SK-MEL-5 (cell line): ENCODE data around the gene HIPK2. TPM values are rescaled to one million over a fixed set of nuclear protein-coding genes. Genes with fewer than 3 reads are reported as not detected.

Experiments used
- DNase-seq: peaks from one replicate; pipeline ENCODE4 v3.0.0-alpha.2; 2016; ENCODE audit warnings: low read depth, low spot score
- in situ Hi-C: cut with HindIII; loops from 2 replicates; pipeline ENCODE4 v1.10.0; 2016; ENCODE audit warnings: low sequenced_read_pairs, high pct_unique_total_duplicates, low pct_unique_long_range_greater_than_20kb
- total RNA-seq: library from RNA; depleted of rRNA; stranded (reverse); fragments of >200 nt; shearing (Covaris generic); gene quantifications from 2 replicates; pipeline ENCODE4 v1.2.3, GENCODE V29; 2014

The HIPK2 gene
- total RNA-seq, 1 experiment from 2014 or later, result 16.1 TPM

DNA sequence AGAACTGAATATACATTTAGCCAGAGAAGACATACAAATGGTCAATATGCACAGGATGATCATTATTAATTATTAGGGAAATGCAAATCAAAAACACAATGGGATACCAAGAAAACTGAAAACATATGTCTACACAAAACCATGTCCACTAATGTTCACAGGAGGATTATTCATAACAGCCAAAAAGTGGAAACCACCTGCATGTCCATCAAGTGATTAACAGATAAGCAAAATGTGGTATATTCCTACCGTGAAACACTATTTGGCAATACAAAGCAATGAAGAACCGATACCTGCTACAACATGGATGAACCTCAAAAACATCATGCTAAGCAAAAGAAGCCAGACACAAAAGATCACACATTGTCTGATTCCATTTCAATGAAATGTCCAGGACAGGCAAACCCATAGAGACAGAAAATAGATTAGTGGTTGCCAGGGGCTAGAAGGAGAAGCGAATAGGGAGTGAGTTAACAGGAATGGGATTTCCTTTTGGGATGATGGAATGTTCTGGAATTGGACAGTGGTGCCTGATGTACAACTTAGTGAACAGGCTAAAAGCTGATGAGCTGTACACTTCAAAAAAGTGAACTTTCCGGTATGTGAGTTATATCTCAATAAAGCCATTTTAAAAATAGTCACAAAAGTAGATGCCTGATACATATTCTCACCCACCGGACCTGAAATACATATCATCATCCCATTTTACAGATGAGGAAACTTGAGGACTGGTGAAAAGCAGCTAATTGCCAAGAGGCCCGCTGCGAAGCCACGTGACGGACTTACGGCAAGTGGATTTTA, 33.6 kb downstream of the HIPK2 start:
- DNase-seq, result no peak
- in situ Hi-C loops, result no loop called here

DNA sequence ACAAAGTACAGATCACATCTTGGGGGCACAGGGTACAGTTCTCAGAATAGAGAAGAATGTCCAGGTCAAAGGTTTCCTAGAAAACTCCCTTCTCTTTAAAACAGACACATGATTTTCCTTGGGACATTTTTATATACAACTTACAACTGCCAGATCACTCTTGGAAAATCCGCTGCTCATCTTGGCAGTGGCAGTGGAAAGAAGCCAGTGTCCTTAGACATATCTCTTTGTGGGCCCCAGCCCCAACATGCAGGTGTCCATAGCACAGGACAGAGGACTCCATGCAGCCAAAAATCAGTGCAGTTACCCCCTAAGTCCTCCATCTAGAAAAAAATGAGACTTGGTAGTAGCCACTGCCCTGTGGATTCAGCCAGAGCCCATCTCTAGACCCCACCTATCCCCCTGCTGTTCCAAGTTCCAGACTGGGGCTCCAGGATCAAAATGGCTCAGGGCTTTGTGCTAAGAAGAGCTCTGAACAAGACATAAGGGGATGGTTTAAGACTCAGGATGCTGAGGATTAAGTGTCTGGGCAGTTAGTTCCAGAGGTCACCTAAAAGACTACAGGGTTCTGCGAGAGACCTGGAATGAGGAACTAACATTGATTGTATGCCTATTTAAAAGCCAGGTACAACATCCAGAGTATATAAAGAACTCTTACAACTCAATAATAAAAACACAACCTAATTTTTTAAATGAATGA, 34.4 kb downstream of the HIPK2 start:
- DNase-seq, result no peak
- in situ Hi-C loops, result no loop called here

- DNase-seq, result no peak
- in situ Hi-C loops, result no loop called here
These were observed 35.9 kb downstream of the HIPK2 start for GRCh38 chr7:139741789-139742344.

DNA sequence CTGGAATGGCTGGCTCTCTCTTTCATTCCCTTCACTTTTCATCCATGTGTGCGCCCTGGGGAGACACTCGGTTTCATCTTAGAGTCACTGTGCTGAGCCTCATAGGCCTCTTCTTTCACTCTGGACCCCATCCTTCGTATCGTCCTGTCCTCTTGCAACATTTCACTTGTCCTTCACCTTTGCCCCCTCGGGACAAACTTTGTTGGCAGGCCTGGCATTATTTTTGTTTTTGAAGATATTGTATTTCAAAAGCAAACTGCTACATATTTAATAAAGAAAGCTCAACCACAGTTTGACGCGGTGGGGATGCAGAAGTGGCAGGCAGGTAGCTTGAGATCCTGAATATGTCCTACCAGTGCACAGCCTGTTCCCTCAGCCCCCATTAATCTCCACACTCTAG, 36.6 kb downstream of the HIPK2 start:
- in situ Hi-C loops, result no loop called here
- DNase-seq, result no peak

GRCh38 chr7:139739863-139740597, 37.8 kb downstream of the HIPK2 start:
- no peak for DNase-seq

DNA sequence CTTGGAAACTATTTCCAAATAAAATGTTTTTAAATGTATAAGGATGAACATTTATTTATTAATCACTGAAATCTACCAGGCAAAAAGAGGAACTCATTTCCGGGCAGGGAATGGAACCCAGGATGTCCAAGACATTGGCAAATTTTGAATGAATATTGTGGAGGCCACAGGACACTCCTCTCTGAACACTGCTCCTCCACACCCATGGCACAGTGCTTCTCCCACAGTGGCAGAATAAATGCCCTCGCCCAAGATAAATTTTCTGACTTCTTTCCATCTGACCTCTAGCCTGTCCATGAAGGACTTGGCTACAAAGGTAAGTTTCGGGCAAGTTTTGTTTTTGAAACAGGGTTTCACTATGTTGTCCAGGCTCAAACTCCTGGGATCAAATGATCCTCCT, 39.0 kb downstream of the HIPK2 start:
- in situ Hi-C loops, result no loop called here
- no peak for DNase-seq

More at GRCh38 chr7:139739863-139740597, 37.8 kb downstream of the HIPK2 start:
- in situ Hi-C loops, result no loop called here

DNA sequence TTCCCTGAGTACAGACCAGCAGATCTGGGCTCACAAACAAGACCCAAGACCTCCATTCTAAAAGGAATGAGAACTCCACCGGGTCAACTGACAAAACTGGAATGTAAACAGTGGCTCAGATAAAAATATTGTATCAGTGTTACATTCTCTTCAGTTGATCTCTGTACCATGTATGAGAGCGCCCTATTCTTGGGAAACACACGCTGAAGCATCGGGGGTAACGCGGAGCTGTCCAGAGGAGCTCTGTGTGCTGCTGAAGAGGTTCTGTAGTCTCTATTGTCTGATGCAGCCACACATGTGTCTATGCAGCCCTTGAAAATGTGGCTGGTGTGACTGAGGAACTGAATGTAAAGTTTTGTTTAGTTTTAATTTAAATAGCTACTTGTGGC, 39.7 kb downstream of the HIPK2 start:
- in situ Hi-C loops, result no loop called here
- DNase-seq, result no peak

DNA sequence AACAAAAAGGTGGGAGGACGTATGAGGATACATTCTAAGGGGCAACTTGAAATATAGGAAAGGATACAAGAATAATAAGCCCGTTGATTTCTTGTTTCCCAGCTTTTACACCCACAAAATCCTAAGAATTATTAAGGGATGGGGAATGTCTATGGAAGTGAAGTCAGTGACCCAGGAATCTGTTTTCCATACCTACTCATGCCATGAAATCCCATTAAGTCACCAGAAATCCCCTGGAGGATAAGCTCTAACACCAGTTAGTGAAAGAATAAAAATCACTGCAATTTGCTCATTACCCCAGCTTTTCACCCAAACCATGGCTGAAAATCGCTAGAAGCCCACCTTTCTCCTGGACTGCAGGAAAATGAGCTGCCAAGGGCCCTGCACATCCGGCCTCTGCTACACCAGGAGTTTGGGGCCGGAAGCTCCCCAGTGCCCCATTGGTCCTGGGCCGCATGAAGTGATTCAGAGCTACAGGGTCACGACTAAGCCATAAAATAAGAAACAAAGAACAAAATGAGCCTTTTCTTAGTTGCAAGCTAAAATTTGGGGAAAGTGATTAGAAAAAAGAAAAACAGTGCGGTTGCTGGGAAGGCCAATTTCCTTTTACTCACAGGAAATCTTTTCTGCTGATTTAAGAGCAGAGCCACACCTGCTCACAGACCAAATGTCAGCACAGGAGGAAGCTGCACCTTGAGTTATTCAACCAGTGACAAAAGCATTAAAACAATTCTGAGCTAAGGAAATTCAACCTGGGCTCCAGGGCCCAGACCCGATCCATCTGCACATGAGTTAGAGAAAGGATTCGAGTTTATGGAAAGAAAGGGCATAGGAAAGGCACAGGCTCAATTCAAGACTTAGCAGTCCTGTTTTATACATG, 40.3 kb downstream of the HIPK2 start:
- in situ Hi-C loops, result no loop called here
- DNase-seq, result no peak

GRCh38 chr7:139735912-139736595, 41.7 kb downstream of the HIPK2 start:
- DNase-seq, result no peak

GRCh38 chr7:139735466-139735865, 42.3 kb downstream of the HIPK2 start:
- no peak for DNase-seq
- in situ Hi-C loops, result no loop called here

More at GRCh38 chr7:139735912-139736595, 41.7 kb downstream of the HIPK2 start:
- in situ Hi-C loops, result no loop called here

DNA sequence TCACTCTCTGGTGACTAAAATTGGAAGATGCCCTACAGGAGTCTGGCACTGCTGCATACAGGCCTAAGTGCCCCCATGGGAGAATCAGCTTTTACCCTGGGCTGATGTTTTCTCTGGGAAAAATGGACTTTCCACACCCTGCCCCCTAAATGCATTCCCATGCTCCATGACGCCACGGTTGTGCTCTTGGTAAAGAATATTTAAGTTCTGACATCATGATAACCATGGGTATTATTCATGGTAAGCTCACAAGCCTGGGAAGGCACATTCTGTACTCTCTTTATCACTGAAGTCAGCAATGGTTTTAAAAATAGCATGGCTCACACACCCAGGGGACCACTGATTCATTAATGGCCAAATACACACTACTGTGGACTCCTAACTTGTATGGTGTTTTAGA, 43.4 kb downstream of the HIPK2 start:
- no peak for DNase-seq
- in situ Hi-C loops, result no loop called here

DNA sequence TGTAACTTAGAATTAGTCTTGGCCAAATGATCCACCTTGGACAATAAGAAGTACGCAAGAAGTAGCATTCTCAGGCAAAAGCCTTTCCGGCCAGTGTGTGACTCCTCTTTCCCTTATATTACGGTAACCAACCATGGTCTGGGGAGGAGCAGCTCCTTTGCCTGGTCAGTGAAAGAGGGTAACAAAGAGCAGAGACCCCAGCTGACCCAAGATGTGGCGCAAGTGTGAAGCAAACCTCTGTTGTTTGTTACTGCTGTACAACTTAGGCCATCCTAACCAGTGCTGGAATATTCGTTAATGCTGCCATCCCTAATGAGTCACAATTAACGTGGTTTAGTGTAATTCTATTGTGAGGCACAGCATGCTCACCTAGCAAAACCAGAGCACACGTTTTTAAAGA, 44.0 kb downstream of the HIPK2 start:
- in situ Hi-C loops, result no loop called here
- DNase-seq, result no peak

DNA sequence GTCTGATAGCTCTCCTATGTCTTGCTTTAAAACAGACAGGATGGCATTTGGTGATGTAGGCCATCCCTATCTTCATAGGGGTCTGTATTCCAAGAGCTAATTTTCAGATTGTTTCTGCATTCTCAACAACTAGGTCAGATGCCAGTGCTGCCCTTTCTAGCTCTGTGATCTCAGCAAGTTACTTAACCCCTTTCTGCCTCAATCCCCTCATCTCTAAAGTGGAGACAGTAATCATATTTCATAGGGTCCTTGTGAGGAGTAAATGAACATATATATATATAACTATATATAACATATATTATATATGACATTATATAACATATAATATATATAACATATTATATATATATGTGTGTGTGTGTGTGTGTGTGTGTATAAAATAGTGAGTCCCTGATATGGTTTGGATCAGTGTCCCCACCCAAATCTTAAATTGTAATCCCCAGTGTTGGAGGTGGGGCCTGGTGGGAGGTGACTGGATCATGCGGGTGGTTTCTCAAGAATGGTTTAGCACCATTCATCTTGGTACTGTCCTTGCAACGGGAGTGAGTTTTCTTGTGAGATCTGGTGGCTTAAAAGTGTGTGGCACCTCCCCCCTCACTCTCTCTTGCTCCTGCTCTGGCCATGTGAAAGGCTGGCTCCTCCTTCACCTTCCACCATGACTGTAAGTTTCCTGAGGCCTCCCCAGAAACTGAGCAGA, 45.2 kb downstream of the HIPK2 start:
- no peak for DNase-seq
- in situ Hi-C loops, result no loop called here

DNA sequence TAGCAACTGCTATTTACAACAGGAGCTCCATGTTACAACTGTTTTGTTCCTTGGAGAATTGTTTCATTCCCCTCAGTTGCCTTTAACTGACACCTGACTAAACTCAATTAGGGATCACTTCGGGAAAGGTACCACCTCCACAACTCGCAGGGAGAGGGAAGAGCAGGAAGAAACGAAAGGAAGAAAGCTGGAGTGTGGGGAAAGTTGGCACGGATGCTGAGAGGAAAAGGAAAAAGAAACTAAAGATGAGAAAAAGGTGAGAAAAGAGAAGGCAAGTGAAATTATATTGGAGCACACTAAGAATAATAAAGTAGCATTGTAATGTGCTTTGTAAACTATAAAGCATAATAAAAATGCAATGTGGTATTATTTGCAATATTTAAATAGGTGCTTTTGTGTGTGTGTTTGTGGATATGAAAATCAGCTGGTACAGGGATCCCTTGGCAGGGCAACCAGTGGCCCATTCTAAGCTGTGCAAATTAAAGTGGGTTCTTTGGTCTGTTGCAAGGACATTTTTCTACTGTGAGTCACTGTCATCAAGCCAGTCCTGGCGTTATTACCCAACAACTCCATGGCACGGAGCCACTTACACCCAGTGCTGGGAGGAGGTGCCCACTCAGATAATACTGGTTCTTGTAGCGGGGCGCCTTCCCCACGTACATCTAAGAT, 45.9 kb downstream of the HIPK2 start:
- DNase-seq, result peak; percentile 29
- in situ Hi-C loops, result no loop called here

- in situ Hi-C loops, result no loop called here
- no peak for DNase-seq
These were observed 46.8 kb downstream of the HIPK2 start for GRCh38 chr7:139730746-139731612.
